ENCODE measurements around the gene KCNQ1. TPM values are rescaled to one million over a fixed set of nuclear protein-coding genes. Genes with fewer than 3 reads are reported as not detected.

KCNQ1 gene
- total RNA-seq, 2 experiments from 2014 or later = 20.4 to 26.0 TPM

- DNase-seq = no peak
- no peaks in the 10 kb centered on the region for H3K27me3 Mint-ChIP-seq (ENCODE audit: low read depth)
Measured at GRCh38 chr11:2739531-2740274, 294.9 kb downstream of the KCNQ1 start.

GRCh38 chr11:2740275-2740940 is 295.6 kb downstream of the KCNQ1 start:
- ATAC-seq (no peak), DNase-seq (no peak)
- Mint-ChIP-seq H3K27me3 (ENCODE audit: low read depth) (no peaks in the 10 kb centered on the region), H3K4me1 (ENCODE audit: low read depth) (no peaks in the 10 kb centered on the region), H3K27ac (no peak overlapping the region), H3K4me3 (no peak overlapping the region), H3K9me3 (ENCODE audit: insufficient read depth) (no peaks in the 10 kb centered on the region), H3K36me3 (ENCODE audit: low read depth) (no peaks in the 10 kb centered on the region)
- ChIA-PET CTCF (interaction anchor here (0.8 kb wide), 1 partner anchor 207 kb away, joined by 4 read pairs; no protein-coding TSS in a partner anchor), POLR2A (no interaction called here)

More at GRCh38 chr11:2739531-2740274, 294.9 kb downstream of the KCNQ1 start:
- Mint-ChIP-seq H3K36me3 (ENCODE audit: low read depth) (no peaks in the 10 kb centered on the region), H3K4me3 (no peak overlapping the region), H3K27ac (no peak overlapping the region), H3K9me3 (ENCODE audit: insufficient read depth) (no peaks in the 10 kb centered on the region), H3K4me1 (ENCODE audit: low read depth) (no peaks in the 10 kb centered on the region)
- CTCF ChIA-PET = interaction anchor here (0.8 kb wide), 1 partner anchor 207 kb away, joined by 4 read pairs; no protein-coding TSS in a partner anchor
- ATAC-seq = no peak
- POLR2A ChIA-PET = no interaction called here

- Mint-ChIP-seq H3K27ac (no peak overlapping the region), H3K4me3 (no peak overlapping the region)
- ATAC-seq = peak; percentile 6
Measured at GRCh38 chr11:2741006-2741376, 296.2 kb downstream of the KCNQ1 start.

GRCh38 chr11:2741377-2742131 is 296.7 kb downstream of the KCNQ1 start:
- ChIA-PET CTCF (no interaction called here), POLR2A (no interaction called here)
- Mint-ChIP-seq H3K27ac (no peak overlapping the region), H3K4me3 (no peak overlapping the region), H3K27me3 (ENCODE audit: low read depth) (no peaks in the 10 kb centered on the region), H3K36me3 (ENCODE audit: low read depth) (no peaks in the 10 kb centered on the region), H3K4me1 (ENCODE audit: low read depth) (no peaks in the 10 kb centered on the region), H3K9me3 (ENCODE audit: insufficient read depth) (no peaks in the 10 kb centered on the region)
- ATAC-seq (no peak), DNase-seq (no peak)

More at GRCh38 chr11:2741006-2741376, 296.2 kb downstream of the KCNQ1 start:
- no peaks in the 10 kb centered on the region for H3K4me1 Mint-ChIP-seq (ENCODE audit: low read depth)
- H3K9me3 Mint-ChIP-seq (ENCODE audit: insufficient read depth) = no peaks in the 10 kb centered on the region
- H3K36me3 Mint-ChIP-seq (ENCODE audit: low read depth) = no peaks in the 10 kb centered on the region
- no peaks in the 10 kb centered on the region for H3K27me3 Mint-ChIP-seq (ENCODE audit: low read depth)
- no peak for DNase-seq
- CTCF ChIA-PET = no interaction called here
- POLR2A ChIA-PET = no interaction called here

- DNase-seq = no peak
- no peak overlapping the region for H3K27ac Mint-ChIP-seq
- no peak for ATAC-seq
- H3K36me3 Mint-ChIP-seq (ENCODE audit: low read depth) = no peaks in the 10 kb centered on the region
- H3K4me1 Mint-ChIP-seq (ENCODE audit: low read depth) = no peaks in the 10 kb centered on the region
- ChIA-PET POLR2A (no interaction called here), CTCF (no interaction called here)
- H3K9me3 Mint-ChIP-seq (ENCODE audit: insufficient read depth) = no peaks in the 10 kb centered on the region
- H3K27me3 Mint-ChIP-seq (ENCODE audit: low read depth) = no peaks in the 10 kb centered on the region
- H3K4me3 Mint-ChIP-seq = no peak overlapping the region
Measured at GRCh38 chr11:2742201-2742600, 297.4 kb downstream of the KCNQ1 start.

- no peak overlapping the region for H3K4me3 Mint-ChIP-seq
- DNase-seq (no peak), ATAC-seq (no peak)
- no peaks in the 10 kb centered on the region for H3K36me3 Mint-ChIP-seq (ENCODE audit: low read depth)
- no peak overlapping the region for H3K27ac Mint-ChIP-seq
- H3K9me3 Mint-ChIP-seq (ENCODE audit: insufficient read depth) = no peaks in the 10 kb centered on the region
- no peaks in the 10 kb centered on the region for H3K4me1 Mint-ChIP-seq (ENCODE audit: low read depth)
- ChIA-PET CTCF (no interaction called here), POLR2A (no interaction called here)
- no peaks in the 10 kb centered on the region for H3K27me3 Mint-ChIP-seq (ENCODE audit: low read depth)
Measured at GRCh38 chr11:2742611-2743426, 298.0 kb downstream of the KCNQ1 start.

GRCh38 chr11:2743427-2744110 is 298.8 kb downstream of the KCNQ1 start:
- Mint-ChIP-seq H3K27me3 (ENCODE audit: low read depth) (no peaks in the 10 kb centered on the region), H3K36me3 (ENCODE audit: low read depth) (no peaks in the 10 kb centered on the region), H3K27ac (no peak overlapping the region), H3K4me1 (ENCODE audit: low read depth) (no peaks in the 10 kb centered on the region), H3K9me3 (ENCODE audit: insufficient read depth) (no peaks in the 10 kb centered on the region), H3K4me3 (no peak overlapping the region)
- CTCF ChIA-PET = no interaction called here
- POLR2A ChIA-PET = no interaction called here
- no peak for ATAC-seq
- DNase-seq = no peak

- H3K4me3 Mint-ChIP-seq = no peak overlapping the region
- DNase-seq (no peak), ATAC-seq (no peak)
- CTCF ChIA-PET = no interaction called here
- no peaks in the 10 kb centered on the region for H3K27me3 Mint-ChIP-seq (ENCODE audit: low read depth)
- POLR2A ChIA-PET = no interaction called here
- H3K9me3 Mint-ChIP-seq (ENCODE audit: insufficient read depth) = no peaks in the 10 kb centered on the region
- H3K27ac Mint-ChIP-seq = no peak overlapping the region
- H3K36me3 Mint-ChIP-seq (ENCODE audit: low read depth) = no peaks in the 10 kb centered on the region
- no peaks in the 10 kb centered on the region for H3K4me1 Mint-ChIP-seq (ENCODE audit: low read depth)
Measured at GRCh38 chr11:2744166-2744565, 299.4 kb downstream of the KCNQ1 start.

- DNase-seq (no peak), ATAC-seq (no peak)
- no peaks in the 10 kb centered on the region for H3K4me1 Mint-ChIP-seq (ENCODE audit: low read depth)
- no peaks in the 10 kb centered on the region for H3K9me3 Mint-ChIP-seq (ENCODE audit: insufficient read depth)
- no peak overlapping the region for H3K27ac Mint-ChIP-seq
- POLR2A ChIA-PET = no interaction called here
- H3K4me3 Mint-ChIP-seq = no peak overlapping the region
- no peaks in the 10 kb centered on the region for H3K36me3 Mint-ChIP-seq (ENCODE audit: low read depth)
- CTCF ChIA-PET = no interaction called here
- no peaks in the 10 kb centered on the region for H3K27me3 Mint-ChIP-seq (ENCODE audit: low read depth)
Measured at GRCh38 chr11:2745511-2745910, 300.7 kb downstream of the KCNQ1 start.

GRCh38 chr11:2746401-2747247 is 301.8 kb downstream of the KCNQ1 start:
- Mint-ChIP-seq H3K36me3 (ENCODE audit: low read depth) (no peaks in the 10 kb centered on the region), H3K27me3 (ENCODE audit: low read depth) (no peaks in the 10 kb centered on the region), H3K9me3 (ENCODE audit: insufficient read depth) (no peaks in the 10 kb centered on the region), H3K27ac (no peak overlapping the region), H3K4me1 (ENCODE audit: low read depth) (no peaks in the 10 kb centered on the region), H3K4me3 (no peak overlapping the region)
- CTCF ChIA-PET = no interaction called here
- DNase-seq (no peak), ATAC-seq (no peak)
- POLR2A ChIA-PET = no interaction called here
